ENCODE measurements around the gene NMNAT2.

NMNAT2 gene

DNA sequence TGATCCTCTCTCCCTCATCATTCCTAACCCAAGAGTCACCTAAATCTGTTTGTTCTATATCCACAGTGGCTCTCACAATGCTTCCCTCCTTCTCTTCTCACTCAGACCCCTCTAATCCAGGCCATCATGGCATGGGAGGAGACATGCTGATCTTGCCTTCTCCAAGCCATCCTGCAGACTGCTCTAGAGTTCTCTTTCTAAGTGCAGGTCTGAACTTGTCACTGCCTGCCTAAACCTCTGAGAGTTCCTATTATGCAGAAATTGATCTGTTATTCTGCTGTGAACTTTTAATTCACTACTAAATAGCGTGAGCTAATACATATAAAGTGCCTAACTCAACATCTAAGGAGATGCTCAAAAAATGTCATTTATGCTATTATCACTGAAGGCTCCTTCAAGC, 205.3 kb downstream of the NMNAT2 start:
- no peak for DNase-seq (ENCODE audit: low read depth in 2 of 2)

DNA sequence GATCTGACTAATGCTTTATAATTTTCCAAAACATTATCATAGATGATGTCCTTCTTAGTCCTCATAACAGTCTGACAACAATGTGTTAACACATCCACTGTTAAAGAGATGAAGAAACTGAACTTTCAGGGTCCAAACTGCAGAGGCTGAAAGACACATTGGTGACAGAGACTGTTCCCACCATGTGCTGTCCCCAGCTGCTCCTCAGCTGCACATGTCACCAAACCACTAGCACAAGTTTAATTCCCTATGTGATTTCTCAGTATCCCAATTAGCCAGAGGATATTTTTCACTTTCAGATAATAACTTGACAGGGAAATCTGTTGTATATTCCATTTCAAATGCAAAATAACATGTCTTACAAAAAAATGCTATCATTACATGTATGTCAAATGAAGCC, 207.5 kb downstream of the NMNAT2 start:
- no peak for DNase-seq (ENCODE audit: low read depth in 2 of 2)

DNA sequence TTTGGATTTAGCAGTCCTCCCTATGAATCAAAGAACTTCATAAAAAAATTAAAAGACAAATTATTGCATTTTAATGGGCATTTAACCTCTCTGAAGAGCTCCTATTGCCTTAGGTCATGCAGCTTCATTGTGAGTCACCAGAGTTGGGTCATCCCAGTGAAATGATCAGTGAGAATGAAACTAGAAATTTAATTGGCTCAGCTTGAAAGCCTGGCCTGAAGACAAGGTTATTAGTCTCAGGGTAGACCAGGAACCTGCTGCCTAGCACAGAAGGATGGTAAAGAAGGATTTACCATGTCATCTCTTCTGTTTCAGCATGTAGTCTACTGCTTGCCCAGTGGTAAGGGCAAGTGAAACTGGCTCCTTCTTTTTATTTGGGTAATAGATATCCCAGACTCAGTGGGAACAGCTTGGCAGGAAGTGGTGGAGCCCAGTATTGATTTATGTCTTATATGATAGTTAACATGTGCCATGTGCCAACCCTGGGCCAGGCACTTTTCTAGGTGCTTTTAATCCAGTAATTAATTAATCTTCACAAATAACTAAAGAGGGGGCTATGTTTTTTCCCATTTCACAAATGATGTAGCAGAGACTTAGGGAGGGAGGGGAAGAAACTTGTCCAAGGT, 208.5 kb downstream of the NMNAT2 start:
- DNase-seq (ENCODE audit: low read depth in 2 of 2): no peak

DNA sequence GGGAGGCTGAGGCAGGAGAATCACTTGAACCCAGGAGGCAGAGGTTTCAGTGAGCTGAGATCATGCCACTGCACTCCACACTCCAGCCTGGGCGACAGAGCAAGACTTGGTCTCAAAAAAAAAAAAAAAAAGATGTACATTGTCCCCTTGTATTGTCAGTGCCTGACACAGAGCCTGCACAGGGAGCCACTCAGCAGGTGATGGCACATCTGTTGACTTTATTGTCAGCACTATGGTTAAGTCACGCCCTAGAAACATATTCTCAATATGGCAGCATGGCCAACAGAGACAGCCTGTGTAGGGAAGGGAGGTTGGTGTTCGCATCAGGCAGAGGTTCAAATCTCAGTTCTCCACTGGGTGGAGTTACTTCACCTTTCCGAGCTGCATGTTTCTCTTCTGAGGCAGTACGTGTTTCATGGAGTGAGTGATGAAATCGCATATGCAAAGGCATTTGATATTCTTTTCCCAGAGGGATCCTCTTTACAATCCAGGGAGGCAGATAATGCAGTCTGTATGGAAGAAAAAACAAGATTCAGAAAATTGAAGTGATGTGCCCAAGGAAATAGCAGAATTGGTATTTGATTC, 211.6 kb downstream of the NMNAT2 start:
- no peak for DNase-seq (ENCODE audit: low read depth in 2 of 2)

DNA sequence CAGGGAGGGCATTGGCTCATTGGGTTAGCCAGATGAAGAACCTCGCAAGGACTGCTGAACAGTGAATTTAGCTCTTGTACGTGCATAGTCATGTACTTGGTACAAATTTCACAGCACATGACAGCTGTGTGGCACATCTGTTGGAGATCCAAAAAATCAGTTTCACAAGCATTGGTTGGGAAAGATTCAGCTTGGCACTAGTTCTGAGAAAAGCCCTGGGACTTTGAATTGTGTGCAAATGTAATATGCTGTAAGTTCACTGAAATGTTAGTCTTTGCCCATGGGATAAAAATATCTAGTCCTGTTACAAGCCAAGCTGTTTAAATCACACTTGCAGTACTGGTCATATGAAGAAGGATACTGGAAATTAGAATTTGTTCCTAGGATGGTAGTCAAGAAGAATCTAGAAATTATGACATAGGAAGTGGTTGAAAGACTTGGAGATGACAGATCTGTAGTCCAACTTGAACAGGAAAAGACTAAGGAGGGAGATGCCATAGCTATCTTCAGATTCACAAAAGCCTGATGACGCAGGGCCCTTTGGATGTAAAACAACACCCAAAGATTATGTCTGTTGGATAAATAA, 212.9 kb downstream of the NMNAT2 start:
- no peak for DNase-seq (ENCODE audit: low read depth in 2 of 2)

DNA sequence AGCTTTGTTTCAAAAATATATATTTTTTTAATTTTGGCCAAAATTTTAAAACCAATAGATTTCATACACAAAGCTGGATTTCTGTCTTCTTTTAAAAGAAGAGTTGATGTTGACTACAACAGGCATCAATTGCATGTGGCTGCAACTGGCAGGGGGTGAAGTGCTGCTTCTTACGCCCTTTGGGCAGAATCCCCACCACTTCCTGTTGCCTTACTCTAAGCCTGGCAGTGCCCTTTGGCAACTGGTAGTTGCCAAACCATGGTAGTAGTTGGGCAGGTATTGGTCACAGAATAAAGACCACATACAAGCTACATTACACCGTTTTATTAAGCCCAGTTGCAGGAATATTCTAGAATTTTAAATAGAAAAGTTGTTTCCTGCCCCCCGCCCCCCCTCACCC, 215.1 kb downstream of the NMNAT2 start:
- DNase-seq (ENCODE audit: low read depth in 2 of 2): no peak

DNA sequence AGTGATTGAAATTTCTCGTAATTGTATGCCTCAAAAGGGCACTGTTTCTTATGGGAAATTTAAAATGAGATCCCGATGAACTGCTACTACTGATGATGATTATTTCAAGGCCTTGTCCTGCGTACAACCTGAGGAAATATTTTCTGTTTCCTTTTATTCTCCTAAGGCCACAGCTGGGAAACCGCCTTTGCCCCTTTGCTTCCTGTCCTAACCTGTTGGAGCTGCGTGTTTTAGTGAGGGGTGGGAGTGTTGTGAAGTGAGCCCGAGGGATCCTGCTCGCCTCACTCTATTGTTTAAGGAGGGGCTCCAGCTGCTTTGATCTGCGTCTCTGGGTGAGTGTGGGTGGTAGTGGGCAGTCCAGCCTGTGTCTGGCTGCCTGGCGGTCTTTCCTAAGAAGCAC, 217.7 kb downstream of the NMNAT2 start:
- DNase-seq (ENCODE audit: low read depth in 2 of 2): no peak

DNA sequence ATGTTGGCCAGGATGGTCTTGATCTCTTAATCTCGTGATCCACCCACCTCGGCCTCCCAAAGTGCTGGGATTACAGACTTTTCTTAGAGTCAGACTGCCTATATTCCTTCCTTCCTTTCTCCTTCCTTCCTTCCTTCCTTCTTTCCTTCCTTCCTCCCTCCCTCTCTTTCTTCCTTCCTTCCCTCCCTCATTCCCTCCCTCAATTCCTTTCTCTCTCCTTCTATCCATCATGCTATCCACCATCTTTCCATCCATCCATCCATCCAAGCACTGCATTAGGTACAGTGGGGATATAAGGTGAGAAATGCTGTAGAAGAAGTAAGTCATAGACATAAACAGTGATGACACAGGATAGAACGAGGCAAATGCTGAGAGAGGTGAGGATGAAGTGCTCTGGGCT, 218.9 kb downstream of the NMNAT2 start:
- DNase-seq (ENCODE audit: low read depth in 2 of 2): no peak

DNA sequence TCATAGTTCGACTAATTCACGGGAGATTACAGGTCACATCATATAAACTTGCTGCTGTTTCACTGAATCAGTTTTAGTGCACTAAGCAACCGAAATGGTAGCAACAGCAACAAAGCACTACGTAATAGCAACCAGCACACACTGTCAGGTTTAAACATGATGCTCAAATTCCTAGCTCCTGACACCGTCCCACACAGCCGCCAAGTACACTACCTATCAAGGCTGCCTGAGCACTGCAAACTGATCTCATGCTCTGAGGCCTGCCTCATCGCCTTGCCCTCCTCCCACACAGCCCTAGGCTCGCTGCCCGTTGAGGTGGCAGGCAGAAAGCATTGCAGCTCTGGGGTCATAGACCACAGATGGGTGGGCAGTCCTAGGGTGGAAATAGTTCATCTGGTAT, 219.7 kb downstream of the NMNAT2 start:
- DNase-seq (ENCODE audit: low read depth in 2 of 2): no peak
